ENCODE measurements around the gene ZBTB49. TPM values are rescaled to one million over a fixed set of nuclear protein-coding genes. Genes with fewer than 3 reads are reported as not detected.

Gene ZBTB49
- total and polyA plus RNA-seq, 2 of the 13 experiments (the other 11 are each of a cell fraction or from before 2014, with no cell fraction given): 3.3 to 4.3 TPM

DNA sequence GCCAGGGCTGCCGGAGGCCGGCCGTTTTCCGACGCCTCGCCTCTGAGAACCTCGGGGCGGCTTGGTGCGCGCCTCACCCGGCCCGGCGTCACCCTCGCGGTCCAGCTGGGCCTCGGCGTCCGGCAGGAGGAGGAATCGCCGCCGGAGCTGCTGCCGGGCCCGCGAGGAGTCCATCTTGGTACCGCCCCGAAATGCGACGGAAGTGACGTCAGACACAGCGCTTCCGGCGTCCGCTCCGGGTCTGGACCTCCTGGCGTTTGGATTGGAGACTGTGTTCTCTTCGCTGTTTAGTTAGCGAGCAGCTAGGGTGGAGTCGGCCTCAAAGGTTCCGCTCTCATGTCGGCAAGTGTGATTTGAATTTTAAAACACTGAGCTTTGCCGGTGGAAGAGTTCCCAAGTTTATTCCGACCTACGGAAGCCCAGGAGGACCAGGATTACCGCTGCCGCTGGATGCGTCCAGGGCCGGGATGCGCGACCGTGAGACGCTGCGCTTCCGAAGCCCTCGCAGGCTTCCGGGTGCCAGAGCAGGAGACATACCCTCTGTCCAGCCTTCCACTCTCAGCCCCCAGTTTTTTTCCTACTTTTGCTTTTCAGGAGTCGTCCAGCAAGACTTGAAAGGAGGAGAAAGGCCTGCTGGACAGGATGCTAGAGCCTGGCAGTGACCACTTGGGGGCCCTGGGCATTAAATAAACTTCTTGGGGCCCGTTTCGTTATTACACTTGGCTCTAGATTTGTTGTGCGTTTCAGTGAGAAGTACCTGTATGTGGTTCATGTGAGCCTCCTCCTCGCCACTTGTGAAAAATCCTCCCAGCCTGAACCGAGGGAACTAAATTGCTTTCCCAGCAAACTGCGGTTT, 41.8 kb upstream of the ZBTB49 start, which contains the start of gene TMEM128 (continued):
- TF ChIP-seq REST (IDR thresholded peaks at IDR 0.05; ENCODE audit: borderline replicate concordance in 1 of 2, low read depth in 1 of 2, low read length in 2 of 2): no peak
- no peak for TF ChIP-seq PRMT3 (CRISPR knock-in tag; IDR thresholded peaks at IDR 0.05; ENCODE audit: borderline replicate concordance, low read depth)
- no peak for TF ChIP-seq ZSCAN30 (CRISPR knock-in tag; IDR thresholded peaks at IDR 0.05)
- TF ChIP-seq ZNF546 (CRISPR knock-in tag; conservative IDR thresholded peaks at IDR 0.05): 0 out of 2 replicates have a peak, but pooled peaks have one; percentile 33
- no peak; the same call in 1 of the 2 replicates for TF ChIP-seq ZNF292 (CRISPR knock-in tag; IDR thresholded peaks at IDR 0.05; ENCODE audit: borderline replicate concordance, low read depth)
- TF ChIP-seq TGIF2 (CRISPR knock-in tag; IDR thresholded peaks at IDR 0.05): peak; percentile 44; the same call in 1 of the 2 replicates
- TF ChIP-seq, protein P1, sequence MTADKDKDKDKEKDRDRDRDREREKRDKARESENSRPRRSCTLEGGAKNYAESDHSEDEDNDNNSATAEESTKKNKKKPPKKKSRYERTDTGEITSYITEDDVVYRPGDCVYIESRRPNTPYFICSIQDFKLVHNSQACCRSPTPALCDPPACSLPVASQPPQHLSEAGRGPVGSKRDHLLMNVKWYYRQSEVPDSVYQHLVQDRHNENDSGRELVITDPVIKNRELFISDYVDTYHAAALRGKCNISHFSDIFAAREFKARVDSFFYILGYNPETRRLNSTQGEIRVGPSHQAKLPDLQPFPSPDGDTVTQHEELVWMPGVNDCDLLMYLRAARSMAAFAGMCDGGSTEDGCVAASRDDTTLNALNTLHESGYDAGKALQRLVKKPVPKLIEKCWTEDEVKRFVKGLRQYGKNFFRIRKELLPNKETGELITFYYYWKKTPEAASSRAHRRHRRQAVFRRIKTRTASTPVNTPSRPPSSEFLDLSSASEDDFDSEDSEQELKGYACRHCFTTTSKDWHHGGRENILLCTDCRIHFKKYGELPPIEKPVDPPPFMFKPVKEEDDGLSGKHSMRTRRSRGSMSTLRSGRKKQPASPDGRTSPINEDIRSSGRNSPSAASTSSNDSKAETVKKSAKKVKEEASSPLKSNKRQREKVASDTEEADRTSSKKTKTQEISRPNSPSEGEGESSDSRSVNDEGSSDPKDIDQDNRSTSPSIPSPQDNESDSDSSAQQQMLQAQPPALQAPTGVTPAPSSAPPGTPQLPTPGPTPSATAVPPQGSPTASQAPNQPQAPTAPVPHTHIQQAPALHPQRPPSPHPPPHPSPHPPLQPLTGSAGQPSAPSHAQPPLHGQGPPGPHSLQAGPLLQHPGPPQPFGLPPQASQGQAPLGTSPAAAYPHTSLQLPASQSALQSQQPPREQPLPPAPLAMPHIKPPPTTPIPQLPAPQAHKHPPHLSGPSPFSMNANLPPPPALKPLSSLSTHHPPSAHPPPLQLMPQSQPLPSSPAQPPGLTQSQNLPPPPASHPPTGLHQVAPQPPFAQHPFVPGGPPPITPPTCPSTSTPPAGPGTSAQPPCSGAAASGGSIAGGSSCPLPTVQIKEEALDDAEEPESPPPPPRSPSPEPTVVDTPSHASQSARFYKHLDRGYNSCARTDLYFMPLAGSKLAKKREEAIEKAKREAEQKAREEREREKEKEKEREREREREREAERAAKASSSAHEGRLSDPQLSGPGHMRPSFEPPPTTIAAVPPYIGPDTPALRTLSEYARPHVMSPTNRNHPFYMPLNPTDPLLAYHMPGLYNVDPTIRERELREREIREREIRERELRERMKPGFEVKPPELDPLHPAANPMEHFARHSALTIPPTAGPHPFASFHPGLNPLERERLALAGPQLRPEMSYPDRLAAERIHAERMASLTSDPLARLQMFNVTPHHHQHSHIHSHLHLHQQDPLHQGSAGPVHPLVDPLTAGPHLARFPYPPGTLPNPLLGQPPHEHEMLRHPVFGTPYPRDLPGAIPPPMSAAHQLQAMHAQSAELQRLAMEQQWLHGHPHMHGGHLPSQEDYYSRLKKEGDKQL (CRISPR knock-in tag; IDR thresholded peaks at IDR 0.05; ENCODE audit: low read depth): no peak
- TF ChIP-seq EHMT2 (IDR thresholded peaks at IDR 0.05; ENCODE audit: borderline replicate concordance, low read depth, low read length): peak; percentile 74; the same call in 1 of the 2 replicates
- peak; percentile 87 for TF ChIP-seq ATF7 (IDR thresholded peaks at IDR 0.05)
- TF ChIP-seq ATF7 (CRISPR knock-in tag; IDR thresholded peaks at IDR 0.05): peak; percentile 85
- TF ChIP-seq ZBTB38 (CRISPR knock-in tag; IDR thresholded peaks at IDR 0.05): peak; percentile 40; the same call in 1 of the 2 replicates
- no peak for TF ChIP-seq ZNF264 (CRISPR knock-in tag; IDR thresholded peaks at IDR 0.05)
- TF ChIP-seq ZNF564 (CRISPR knock-in tag; IDR thresholded peaks at IDR 0.05): 0 out of 2 replicates have a peak, but pooled peaks have one; percentile 54
- TF ChIP-seq, protein P2, sequence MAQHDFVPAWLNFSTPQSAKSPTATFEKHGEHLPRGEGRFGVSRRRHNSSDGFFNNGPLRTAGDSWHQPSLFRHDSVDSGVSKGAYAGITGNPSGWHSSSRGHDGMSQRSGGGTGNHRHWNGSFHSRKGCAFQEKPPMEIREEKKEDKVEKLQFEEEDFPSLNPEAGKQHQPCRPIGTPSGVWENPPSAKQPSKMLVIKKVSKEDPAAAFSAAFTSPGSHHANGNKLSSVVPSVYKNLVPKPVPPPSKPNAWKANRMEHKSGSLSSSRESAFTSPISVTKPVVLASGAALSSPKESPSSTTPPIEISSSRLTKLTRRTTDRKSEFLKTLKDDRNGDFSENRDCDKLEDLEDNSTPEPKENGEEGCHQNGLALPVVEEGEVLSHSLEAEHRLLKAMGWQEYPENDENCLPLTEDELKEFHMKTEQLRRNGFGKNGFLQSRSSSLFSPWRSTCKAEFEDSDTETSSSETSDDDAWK (CRISPR knock-in tag; IDR thresholded peaks at IDR 0.05): no peak
